Liver (tissue), 9 donors: ENCODE results near the gene TTC7B. TPM values are rescaled to one million over a fixed set of nuclear protein-coding genes. Genes with fewer than 3 reads are reported as not detected.

Experiments
- DNase-seq: peaks from one replicate; pipeline ENCODE4 v3.0.0-alpha.2; 2017; ENCODE audit warnings: low spot score
- H3K27ac ChIP-seq, 2 donors: one replicate each; pipeline ENCODE4 v1.7.0; 2013; ENCODE audit warnings: inconsistent platforms in 2 of 2, low read length in 2 of 2, control low read depth in 1 of 2, low read depth in 1 of 2, mild to moderate bottlenecking in 1 of 2
- H3K27me3 ChIP-seq, 4 donors: one replicate each; pipeline versions ENCODE4 v1.6.1 to v1.7.0; 2013; ENCODE audit warnings: low read length in 3 of 4, inconsistent platforms in 1 of 4, mild to moderate bottlenecking in 1 of 4, moderate library complexity in 1 of 4; ENCODE audit not compliant: control insufficient read depth in 4 of 4, insufficient read depth in 4 of 4
- H3K36me3 ChIP-seq, 4 donors: one replicate each; pipeline versions ENCODE4 v1.6.1 to v1.7.0; 2013; ENCODE audit warnings: low read length in 3 of 4, mild to moderate bottlenecking in 3 of 4, low read depth in 1 of 4, moderate library complexity in 1 of 4; ENCODE audit not compliant: control insufficient read depth in 4 of 4, insufficient read depth in 3 of 4
- H3K4me1 ChIP-seq, 4 donors: one replicate each; pipeline versions ENCODE4 v1.6.1 to v1.7.0; 2013; ENCODE audit warnings: low read length in 3 of 4, mild to moderate bottlenecking in 3 of 4, moderate library complexity in 1 of 4; ENCODE audit not compliant: control insufficient read depth in 4 of 4, insufficient read depth in 4 of 4
- H3K4me3 ChIP-seq, 3 donors: one replicate each; pipeline versions ENCODE4 v1.6.1 to v1.7.0; 2013; ENCODE audit warnings: low read length in 3 of 3, control low read depth in 1 of 3, low read depth in 1 of 3, mild to moderate bottlenecking in 1 of 3
- H3K9ac ChIP-seq, 2 donors: one replicate each; pipeline ENCODE4 v1.7.0; 2013; ENCODE audit warnings: low read length in 2 of 2, mild to moderate bottlenecking in 2 of 2, moderate library complexity in 2 of 2, control low read depth in 1 of 2, low read depth in 1 of 2
- H3K9me3 ChIP-seq, 4 donors: one replicate each; pipeline versions ENCODE4 v1.6.1 to v1.7.0; 2013; ENCODE audit warnings: low read length in 3 of 4; ENCODE audit not compliant: control insufficient read depth in 4 of 4
- EGR1 ChIP-seq, 2 donors: IDR thresholded peaks; 2 replicates each; pipeline ENCODE4 v1.6.1; 2016 to 2018; ENCODE audit warnings: antibody characterized with exemption in 2 of 2, low read depth in 2 of 2
- FOXA1 ChIP-seq: IDR thresholded peaks from 2 replicates; pipeline ENCODE4 v1.6.1; 2016; ENCODE audit warnings: antibody characterized with exemption
- FOXA2 ChIP-seq: IDR thresholded peaks from 2 replicates; pipeline ENCODE4 v1.6.1; 2016; ENCODE audit warnings: antibody characterized with exemption
- GABPA ChIP-seq, 2 donors: IDR thresholded peaks in 1 of 2; conservative IDR thresholded peaks in 1 of 2; 2 replicates each; pipeline ENCODE4 v1.6.1; 2016; ENCODE audit warnings: antibody characterized with exemption in 2 of 2, mild to moderate bottlenecking in 1 of 2, moderate library complexity in 1 of 2
- HNF4A ChIP-seq, 2 donors: conservative IDR thresholded peaks; 2 replicates each; pipeline ENCODE4 v1.6.1; 2016; ENCODE audit warnings: antibody characterized with exemption in 2 of 2, mild to moderate bottlenecking in 2 of 2
- HNF4G ChIP-seq: IDR thresholded peaks from 2 replicates; pipeline ENCODE4 v1.6.1; 2016; ENCODE audit warnings: antibody characterized with exemption
- JUND ChIP-seq, 2 donors: IDR thresholded peaks; 2 replicates each; pipeline ENCODE4 v1.6.1; 2016; ENCODE audit warnings: antibody characterized with exemption in 2 of 2
- NR2F2 ChIP-seq: IDR thresholded peaks from 2 replicates; pipeline ENCODE4 v1.6.1; 2016; ENCODE audit warnings: antibody characterized with exemption
- RAD21 ChIP-seq, 2 donors: IDR thresholded peaks; 2 replicates each; pipeline ENCODE4 v1.6.1; 2016; ENCODE audit warnings: antibody characterized with exemption in 2 of 2, mild to moderate bottlenecking in 2 of 2
- RXRA ChIP-seq, 2 donors: IDR thresholded peaks; 2 replicates each; pipeline ENCODE4 v1.6.1; 2017 to 2018; ENCODE audit warnings: antibody characterized with exemption in 2 of 2, mild to moderate bottlenecking in 1 of 2
- SP1 ChIP-seq: IDR thresholded peaks from 2 replicates; pipeline ENCODE4 v1.6.1; 2018; ENCODE audit warnings: antibody characterized with exemption, mild to moderate bottlenecking
- TAF1 ChIP-seq: conservative IDR thresholded peaks from 2 replicates; pipeline ENCODE4 v1.6.1; 2016; ENCODE audit warnings: antibody characterized with exemption, mild to moderate bottlenecking
- YY1 ChIP-seq: IDR thresholded peaks from 2 replicates; pipeline ENCODE4 v1.6.1; 2016; ENCODE audit warnings: antibody characterized with exemption, mild to moderate bottlenecking
- WGBS: extraction: QIAGEN DNeasy Blood & Tissue Kit; methylation state at CpG from one replicate; pipeline ENCODE4 v1.1.7; 2013; 5-methylcytosine and 5-hydroxymethylcytosine counted together
- polyA plus RNA-seq, 2 donors: library from polyadenylated mRNA; stranded (reverse) in 1 of 2; unstranded in 1 of 2; fragments of 200-250 nt in 1 of 2; fragments of >200 nt in 1 of 2; fragmentation: Nextera tagmentation in 1 of 2; extraction: Ambion mirVana in 1 of 2; gene quantifications; one replicate each; pipeline versions ENCODE4 v1.2.1 to v1.2.3, GENCODE V29; 2013 to 2015
- total RNA-seq, 2 donors: library from RNA; depleted of rRNA; stranded (reverse); fragments of >200 nt; gene quantifications; one replicate each; pipeline ENCODE4 v1.2.3, GENCODE V29; 2014
- TF ChIP-seq, protein P1 (sequence below): fragments of 150-350 bp; IDR thresholded peaks from 2 replicates; pipeline ENCODE4 v1.5.1; 2017; ENCODE audit warnings: improper control_type of control experiment, low read depth, low read length; ENCODE audit not compliant: missing input control
- TF ChIP-seq, protein P2 (sequence below): IDR thresholded peaks from 2 replicates; pipeline ENCODE4 v1.6.1; 2016; ENCODE audit warnings: antibody characterized with exemption, mild to moderate bottlenecking
- TF ChIP-seq, protein P3 (sequence below): IDR thresholded peaks from 2 replicates; pipeline ENCODE4 v1.6.1; 2016; ENCODE audit warnings: antibody characterized with exemption
- TF ChIP-seq, protein P4 (sequence below): IDR thresholded peaks from 2 replicates; pipeline ENCODE4 v1.6.1; 2016; ENCODE audit warnings: antibody characterized with exemption
- TF ChIP-seq, protein P5 (sequence below): IDR thresholded peaks from 2 replicates; pipeline ENCODE4 v1.6.1; 2016; ENCODE audit warnings: antibody characterized with exemption
- donor health status: healthy.
- donor health status: healthy.
- donor health status: healthy.
- donor health status: healthy.
- donor health status: healthy.

TTC7B gene
- total and polyA plus RNA-seq, 4 donors: 9.1 to 31.0 (median 12.5) TPM

DNA sequence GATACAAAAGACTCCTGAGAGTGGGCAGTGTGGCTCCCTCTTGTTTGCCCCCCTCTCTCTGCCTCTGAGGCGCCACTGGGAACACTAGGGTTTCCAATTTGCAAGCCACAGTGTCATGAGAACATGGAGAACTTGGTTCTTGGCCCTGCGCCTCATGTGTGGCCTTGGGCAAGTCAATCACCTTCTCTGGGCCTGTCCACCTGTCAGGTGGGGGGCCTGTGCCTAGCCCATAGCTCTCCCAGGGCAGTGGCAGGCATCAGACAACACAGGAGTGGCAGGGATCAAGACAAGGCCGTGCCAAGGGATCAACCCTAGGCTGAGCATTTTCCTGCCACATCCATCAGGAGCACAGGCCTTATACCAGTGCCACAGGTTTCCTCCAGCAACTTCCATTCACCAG is 234.1 kb downstream of the TTC7B start (continued):
- no peak for TF ChIP-seq EGR1 (IDR thresholded peaks at IDR 0.05; ENCODE audit: low read depth in 2 of 2)

DNA sequence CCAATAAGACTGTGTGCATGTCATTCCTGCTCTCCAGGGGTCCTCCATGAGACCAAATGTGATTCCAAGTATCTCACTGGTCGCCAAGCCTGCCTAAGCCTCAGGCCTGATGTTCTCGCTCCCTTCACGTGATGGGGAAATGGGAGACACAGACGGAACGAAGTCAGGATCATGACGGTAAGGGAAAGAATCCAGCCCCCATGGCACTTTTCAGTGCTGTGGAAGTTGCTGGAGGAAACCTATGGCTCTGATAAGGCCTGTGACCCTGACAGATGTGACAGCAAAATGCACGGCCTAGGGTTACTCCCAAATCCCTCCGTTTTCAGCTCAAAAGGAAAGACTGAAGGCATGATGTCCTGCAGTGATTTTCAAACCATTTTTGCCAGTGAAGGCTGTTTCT is 234.5 kb downstream of the TTC7B start:
- TF ChIP-seq, protein P1, sequence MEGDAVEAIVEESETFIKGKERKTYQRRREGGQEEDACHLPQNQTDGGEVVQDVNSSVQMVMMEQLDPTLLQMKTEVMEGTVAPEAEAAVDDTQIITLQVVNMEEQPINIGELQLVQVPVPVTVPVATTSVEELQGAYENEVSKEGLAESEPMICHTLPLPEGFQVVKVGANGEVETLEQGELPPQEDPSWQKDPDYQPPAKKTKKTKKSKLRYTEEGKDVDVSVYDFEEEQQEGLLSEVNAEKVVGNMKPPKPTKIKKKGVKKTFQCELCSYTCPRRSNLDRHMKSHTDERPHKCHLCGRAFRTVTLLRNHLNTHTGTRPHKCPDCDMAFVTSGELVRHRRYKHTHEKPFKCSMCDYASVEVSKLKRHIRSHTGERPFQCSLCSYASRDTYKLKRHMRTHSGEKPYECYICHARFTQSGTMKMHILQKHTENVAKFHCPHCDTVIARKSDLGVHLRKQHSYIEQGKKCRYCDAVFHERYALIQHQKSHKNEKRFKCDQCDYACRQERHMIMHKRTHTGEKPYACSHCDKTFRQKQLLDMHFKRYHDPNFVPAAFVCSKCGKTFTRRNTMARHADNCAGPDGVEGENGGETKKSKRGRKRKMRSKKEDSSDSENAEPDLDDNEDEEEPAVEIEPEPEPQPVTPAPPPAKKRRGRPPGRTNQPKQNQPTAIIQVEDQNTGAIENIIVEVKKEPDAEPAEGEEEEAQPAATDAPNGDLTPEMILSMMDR: no peak
- TF ChIP-seq JUND (IDR thresholded peaks at IDR 0.05) (no peak), HNF4G (no peak), RXRA (IDR thresholded peaks at IDR 0.05) (no peak), RAD21 (IDR thresholded peaks at IDR 0.05) (no peak), EGR1 (IDR thresholded peaks at IDR 0.05; ENCODE audit: low read depth in 2 of 2) (no peak), YY1 (no peak), TAF1 (no peak), HNF4A (conservative IDR thresholded peaks at IDR 0.05) (no peak), FOXA2 (no peak), SP1 (no peak), GABPA (IDR thresholded peaks at IDR 0.05 in 1 of 2, conservative IDR thresholded peaks at IDR 0.05 in 1 of 2) (no peak), NR2F2 (no peak), FOXA1 (no peak)
- TF ChIP-seq, protein P2, sequence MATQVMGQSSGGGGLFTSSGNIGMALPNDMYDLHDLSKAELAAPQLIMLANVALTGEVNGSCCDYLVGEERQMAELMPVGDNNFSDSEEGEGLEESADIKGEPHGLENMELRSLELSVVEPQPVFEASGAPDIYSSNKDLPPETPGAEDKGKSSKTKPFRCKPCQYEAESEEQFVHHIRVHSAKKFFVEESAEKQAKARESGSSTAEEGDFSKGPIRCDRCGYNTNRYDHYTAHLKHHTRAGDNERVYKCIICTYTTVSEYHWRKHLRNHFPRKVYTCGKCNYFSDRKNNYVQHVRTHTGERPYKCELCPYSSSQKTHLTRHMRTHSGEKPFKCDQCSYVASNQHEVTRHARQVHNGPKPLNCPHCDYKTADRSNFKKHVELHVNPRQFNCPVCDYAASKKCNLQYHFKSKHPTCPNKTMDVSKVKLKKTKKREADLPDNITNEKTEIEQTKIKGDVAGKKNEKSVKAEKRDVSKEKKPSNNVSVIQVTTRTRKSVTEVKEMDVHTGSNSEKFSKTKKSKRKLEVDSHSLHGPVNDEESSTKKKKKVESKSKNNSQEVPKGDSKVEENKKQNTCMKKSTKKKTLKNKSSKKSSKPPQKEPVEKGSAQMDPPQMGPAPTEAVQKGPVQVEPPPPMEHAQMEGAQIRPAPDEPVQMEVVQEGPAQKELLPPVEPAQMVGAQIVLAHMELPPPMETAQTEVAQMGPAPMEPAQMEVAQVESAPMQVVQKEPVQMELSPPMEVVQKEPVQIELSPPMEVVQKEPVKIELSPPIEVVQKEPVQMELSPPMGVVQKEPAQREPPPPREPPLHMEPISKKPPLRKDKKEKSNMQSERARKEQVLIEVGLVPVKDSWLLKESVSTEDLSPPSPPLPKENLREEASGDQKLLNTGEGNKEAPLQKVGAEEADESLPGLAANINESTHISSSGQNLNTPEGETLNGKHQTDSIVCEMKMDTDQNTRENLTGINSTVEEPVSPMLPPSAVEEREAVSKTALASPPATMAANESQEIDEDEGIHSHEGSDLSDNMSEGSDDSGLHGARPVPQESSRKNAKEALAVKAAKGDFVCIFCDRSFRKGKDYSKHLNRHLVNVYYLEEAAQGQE: no peak
- TF ChIP-seq, protein P3, sequence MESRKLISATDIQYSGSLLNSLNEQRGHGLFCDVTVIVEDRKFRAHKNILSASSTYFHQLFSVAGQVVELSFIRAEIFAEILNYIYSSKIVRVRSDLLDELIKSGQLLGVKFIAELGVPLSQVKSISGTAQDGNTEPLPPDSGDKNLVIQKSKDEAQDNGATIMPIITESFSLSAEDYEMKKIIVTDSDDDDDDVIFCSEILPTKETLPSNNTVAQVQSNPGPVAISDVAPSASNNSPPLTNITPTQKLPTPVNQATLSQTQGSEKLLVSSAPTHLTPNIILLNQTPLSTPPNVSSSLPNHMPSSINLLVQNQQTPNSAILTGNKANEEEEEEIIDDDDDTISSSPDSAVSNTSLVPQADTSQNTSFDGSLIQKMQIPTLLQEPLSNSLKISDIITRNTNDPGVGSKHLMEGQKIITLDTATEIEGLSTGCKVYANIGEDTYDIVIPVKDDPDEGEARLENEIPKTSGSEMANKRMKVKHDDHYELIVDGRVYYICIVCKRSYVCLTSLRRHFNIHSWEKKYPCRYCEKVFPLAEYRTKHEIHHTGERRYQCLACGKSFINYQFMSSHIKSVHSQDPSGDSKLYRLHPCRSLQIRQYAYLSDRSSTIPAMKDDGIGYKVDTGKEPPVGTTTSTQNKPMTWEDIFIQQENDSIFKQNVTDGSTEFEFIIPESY: no peak
- TF ChIP-seq, protein P4, sequence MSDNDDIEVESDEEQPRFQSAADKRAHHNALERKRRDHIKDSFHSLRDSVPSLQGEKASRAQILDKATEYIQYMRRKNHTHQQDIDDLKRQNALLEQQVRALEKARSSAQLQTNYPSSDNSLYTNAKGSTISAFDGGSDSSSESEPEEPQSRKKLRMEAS: no peak
- TF ChIP-seq, protein P5, sequence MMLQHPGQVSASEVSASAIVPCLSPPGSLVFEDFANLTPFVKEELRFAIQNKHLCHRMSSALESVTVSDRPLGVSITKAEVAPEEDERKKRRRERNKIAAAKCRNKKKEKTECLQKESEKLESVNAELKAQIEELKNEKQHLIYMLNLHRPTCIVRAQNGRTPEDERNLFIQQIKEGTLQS: no peak
- Histone ChIP-seq H3K9me3 (no peaks in the 10 kb centered on the region), H3K9ac (no peak overlapping the region), H3K36me3 (peaks cover 2 to 19% (median 8%) of the 10 kb centered on the region in 4 donors), H3K4me3 (no peak overlapping the region), H3K4me1 (no peaks in the 10 kb centered on the region), H3K27ac (no peak overlapping the region), H3K27me3 (no peaks in the 10 kb centered on the region)
- WGBS: 86% methylated on average over 8 of the region's 8 CpGs
- DNase-seq: no peak
